A549 (cell line): ENCODE results near the gene PRR14. TPM values are rescaled to one million over a fixed set of nuclear protein-coding genes. Genes with fewer than 3 reads are reported as not detected.
A peak's percentile ranks its signal among the peaks of the same experiment; 100 is the strongest.

Experiments
- ATAC-seq, 2 experiments: fragments of 200-7000 bp in 1 of 2; fragments of >200 bp in 1 of 2; cut with Nextera tagmentation in 1 of 2; cut with Tn5 transposase in 1 of 2; 3 replicates each; pipeline versions ENCODE4 v1.8.0 to v1.9.1; 2018 to 2020; ENCODE audit warnings: mild to moderate bottlenecking in 1 of 2, moderate library complexity in 1 of 2
- CTCF ChIA-PET: fragments of 300-600 bp; sonication (Branson Sonifier 250); formaldehyde crosslinking; extraction: SDS; loops from one replicate; lab custom pipeline; 2021; ENCODE audit warnings: antibody characterized with exemption, inconsistent platforms; lab: Yijun Ruan, JAX
- POLR2A ChIA-PET: fragments of 350-600 bp; formaldehyde crosslinking; extraction: SDS; loops from one replicate; lab custom pipeline; 2021; ENCODE audit warnings: antibody characterized with exemption, inconsistent platforms; lab: Yijun Ruan, JAX
- DNase-seq, 2 experiments: peaks; one replicate each; pipeline versions ENCODE4 v3.0.0 to v3.0.0-alpha.2; 2011 to 2016; ENCODE audit warnings: low read depth in 1 of 2, low spot score in 1 of 2
- FAIRE-seq: peaks from 2 replicates; lab custom pipeline; 2011; peaks lifted over from hg19 to GRCh38; lab: Jason Lieb, UNC
- H3K27ac ChIP-seq, 2 experiments: fragments of >200 bp; sonication (Bioruptor Twin); formaldehyde crosslinking; 3 replicates each; pipeline ENCODE4 v1.5.1; 2016 to 2017
- H3K4me1 ChIP-seq: fragments of >200 bp; sonication (Bioruptor Twin); formaldehyde crosslinking; 3 replicates; pipeline ENCODE4 v1.6.1; 2016
- H3K4me2 ChIP-seq: fragments of >200 bp; sonication (Bioruptor Twin); formaldehyde crosslinking; 3 replicates; pipeline ENCODE4 v1.6.1; 2016
- H3K4me3 ChIP-seq: fragments of >200 bp; sonication (Bioruptor Twin); formaldehyde crosslinking; 3 replicates; pipeline ENCODE4 v1.5.1; 2016
- H3K9me3 ChIP-seq: fragments of >200 bp; sonication (Bioruptor Twin); formaldehyde crosslinking; 3 replicates; pipeline ENCODE4 v1.6.1; 2016
- CHD4 ChIP-seq: fragments of 200-600 bp; sonication (generic); IDR thresholded peaks from 2 replicates; pipeline ENCODE4 v1.6.1; 2016; ENCODE audit warnings: antibody characterized with exemption, mild to moderate bottlenecking, borderline replicate concordance
- EHF ChIP-seq: fragments of 250-450 bp; sonication (Bioruptor Pico); IDR thresholded peaks from 2 replicates; pipeline ENCODE4 v1.5.0; 2020; ENCODE audit warnings: mild to moderate bottlenecking
- ESRRA ChIP-seq: fragments of 150-350 bp; IDR thresholded peaks from 2 replicates; pipeline ENCODE4 v1.6.1; 2014; ENCODE audit warnings: mild to moderate bottlenecking, low read length, borderline replicate concordance
- HDAC2 ChIP-seq: fragments of 200-600 bp; sonication (generic); IDR thresholded peaks from 2 replicates; pipeline ENCODE4 v1.6.1; 2016
- HEYL ChIP-seq: fragments of 250-450 bp; sonication (Bioruptor Pico); IDR thresholded peaks from 2 replicates; pipeline ENCODE4 v1.8.0; 2021; ENCODE audit warnings: mild to moderate bottlenecking, moderate library complexity
- HMGXB4 ChIP-seq: fragments of 250-450 bp; sonication (Bioruptor Pico); IDR thresholded peaks from 2 replicates; pipeline ENCODE4 v1.5.0; 2021; ENCODE audit warnings: mild to moderate bottlenecking, moderate library complexity, borderline replicate concordance
- HOXA7 ChIP-seq: fragments of 250-450 bp; sonication (Bioruptor Pico); IDR thresholded peaks from 2 replicates; pipeline ENCODE4 v1.5.0; 2020; ENCODE audit warnings: mild to moderate bottlenecking, moderate library complexity
- HOXB5 ChIP-seq: fragments of 250-450 bp; sonication (Bioruptor Pico); IDR thresholded peaks from 2 replicates; pipeline ENCODE4 v1.5.0; 2020; ENCODE audit warnings: mild to moderate bottlenecking, moderate library complexity
- KDM1A ChIP-seq: fragments of 200-600 bp; sonication (generic); IDR thresholded peaks from 2 replicates; pipeline ENCODE4 v1.6.1; 2016; ENCODE audit warnings: low read depth, mild to moderate bottlenecking
- NFE2L2 ChIP-seq: fragments of 150-350 bp; conservative IDR thresholded peaks from 2 replicates; pipeline ENCODE4 v1.6.1; 2014; ENCODE audit warnings: low read length
- NR3C1 ChIP-seq: fragments of >200 bp; sonication (Bioruptor Twin); formaldehyde crosslinking; IDR thresholded peaks from 3 replicates; pipeline ENCODE4 v1.6.1; 2017
- PHF8 ChIP-seq: fragments of 200-600 bp; sonication (generic); IDR thresholded peaks from 2 replicates; pipeline ENCODE4 v1.6.1; 2016; ENCODE audit warnings: low read depth, mild to moderate bottlenecking, antibody characterized with exemption, moderate library complexity, borderline replicate concordance
- POLR2A ChIP-seq: IDR thresholded peaks from 2 replicates; pipeline ENCODE4 v1.6.1; 2012; ENCODE audit warnings: mild to moderate bottlenecking, low read length
- POLR2AphosphoS2 ChIP-seq: conservative IDR thresholded peaks from 2 replicates; pipeline ENCODE4 v1.6.1; 2012; ENCODE audit warnings: low read length, improper control_type of control experiment, inconsistent platforms
- RCOR1 ChIP-seq: fragments of 150-350 bp; IDR thresholded peaks from 2 replicates; pipeline ENCODE4 v1.6.1; 2014; ENCODE audit warnings: antibody characterized with exemption, low read length, low read depth
- RFX5 ChIP-seq: fragments of 450-650 bp; IDR thresholded peaks from 2 replicates; pipeline ENCODE4 v1.7.1; 2014; ENCODE audit warnings: antibody characterized with exemption, mild to moderate bottlenecking, moderate library complexity
- TFCP2L1 ChIP-seq: fragments of 250-450 bp; sonication (Bioruptor Pico); IDR thresholded peaks from 2 replicates; pipeline ENCODE4 v1.5.0; 2021; ENCODE audit warnings: mild to moderate bottlenecking
- ZFP36 ChIP-seq: fragments of 450-650 bp; IDR thresholded peaks from 2 replicates; pipeline ENCODE4 v1.6.1; 2014; ENCODE audit warnings: borderline replicate concordance; ENCODE audit not compliant: partially characterized antibody
- WGBS: methylation state at CpG from one replicate; pipeline ENCODE4 v1.1.6; 2017; ENCODE audit errors: missing lambda C conversion rate; 5-methylcytosine and 5-hydroxymethylcytosine counted together
- polyA plus RNA-seq, 4 experiments: library from polyadenylated mRNA; depleted of rRNA in 3 of 4; stranded (reverse); fragments of >200 nt; fragmentation: RNase III in 1 of 4; extraction: RNeasy Plus Mini Kit Qiagen cat#74134 plus additional on column Dnase treatment in 1 of 4; gene quantifications; 2 replicates in 3 of 4; 3 replicates in 1 of 4; pipeline ENCODE4 v1.2.3, GENCODE V29; 2011 to 2017
- TF ChIP-seq, protein P1 (sequence below): fragments of 250-450 bp; sonication (Bioruptor Pico); IDR thresholded peaks from 2 replicates; pipeline ENCODE4 v1.5.0; 2020; ENCODE audit warnings: low read depth, mild to moderate bottlenecking, moderate library complexity
- TF ChIP-seq, protein P2 (sequence below): IDR thresholded peaks from 2 replicates; pipeline ENCODE4 v1.6.1; 2012

PRR14 gene
- polyA plus RNA-seq, 2 of the 4 experiments (the other 2 are of a cell fraction): 6.3 to 18.2 TPM

GRCh38 chr16:30622455-30623032 lies 28.2 kb upstream of the PRR14 start:
- Histone ChIP-seq H3K4me2 (no peak overlapping the region), H3K4me1 (no peaks in the 10 kb centered on the region), H3K9me3 (no peaks in the 10 kb centered on the region), H3K4me3 (no peak overlapping the region), H3K27ac (no peak overlapping the region)
- ChIA-PET CTCF (interaction anchor here (1.9 to 5.6 kb wide), 4 partner anchors 9 to 192 kb away, joined by 4 to 20 read pairs (median 12); partner anchors contain the start of gene DCTPP1), POLR2A (no interaction called here)
- no peak for DNase-seq
- WGBS: 59% methylated on average over 10 of the region's 10 CpGs
- FAIRE-seq: no peak
- ATAC-seq: no peak
- TF ChIP-seq CHD4 (no peak), NR3C1 (no peak), ESRRA (no peak), POLR2A (no peak), EHF (CRISPR knock-in tag) (no peak), HMGXB4 (no peak), ZFP36 (no peak), HDAC2 (no peak), HOXB5 (CRISPR knock-in tag) (no peak), NFE2L2 (no peak), RFX5 (no peak), TFCP2L1 (no peak), RCOR1 (no peak)
- TF ChIP-seq, protein P1, sequence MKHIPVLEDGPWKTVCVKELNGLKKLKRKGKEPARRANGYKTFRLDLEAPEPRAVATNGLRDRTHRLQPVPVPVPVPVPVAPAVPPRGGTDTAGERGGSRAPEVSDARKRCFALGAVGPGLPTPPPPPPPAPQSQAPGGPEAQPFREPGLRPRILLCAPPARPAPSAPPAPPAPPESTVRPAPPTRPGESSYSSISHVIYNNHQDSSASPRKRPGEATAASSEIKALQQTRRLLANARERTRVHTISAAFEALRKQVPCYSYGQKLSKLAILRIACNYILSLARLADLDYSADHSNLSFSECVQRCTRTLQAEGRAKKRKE: no peak

- no peak overlapping the region for H3K27ac ChIP-seq
- CTCF ChIA-PET: interaction anchor here (1.0 to 1.9 kb wide), 4 partner anchors 8 to 66 kb away, joined by 3 to 11 read pairs (median 4); no protein-coding TSS in a partner anchor
Observed at GRCh38 chr16:30623536-30624283, 27.1 kb upstream of the PRR14 start.

GRCh38 chr16:30626236-30626635 lies 24.5 kb upstream of the PRR14 start:
- H3K9me3 ChIP-seq: no peaks in the 10 kb centered on the region
- ATAC-seq: no peak
- no peak overlapping the region for H3K4me3 ChIP-seq
- no peak overlapping the region for H3K27ac ChIP-seq
- FAIRE-seq: no peak
- CTCF ChIA-PET: interaction anchor here (1.1 to 8.3 kb wide), 4 partner anchors 13 to 197 kb away, joined by 6 to 120 read pairs (median 16); partner anchors contain the start of genes DCTPP1 and ZNF689
- 91% methylated on average over 9 of the region's 9 CpGs for WGBS
- POLR2A ChIA-PET: no interaction called here
- H3K4me1 ChIP-seq: no peaks in the 10 kb centered on the region
- H3K4me2 ChIP-seq: no peak overlapping the region
- no peak for DNase-seq
- TF ChIP-seq, protein P2, sequence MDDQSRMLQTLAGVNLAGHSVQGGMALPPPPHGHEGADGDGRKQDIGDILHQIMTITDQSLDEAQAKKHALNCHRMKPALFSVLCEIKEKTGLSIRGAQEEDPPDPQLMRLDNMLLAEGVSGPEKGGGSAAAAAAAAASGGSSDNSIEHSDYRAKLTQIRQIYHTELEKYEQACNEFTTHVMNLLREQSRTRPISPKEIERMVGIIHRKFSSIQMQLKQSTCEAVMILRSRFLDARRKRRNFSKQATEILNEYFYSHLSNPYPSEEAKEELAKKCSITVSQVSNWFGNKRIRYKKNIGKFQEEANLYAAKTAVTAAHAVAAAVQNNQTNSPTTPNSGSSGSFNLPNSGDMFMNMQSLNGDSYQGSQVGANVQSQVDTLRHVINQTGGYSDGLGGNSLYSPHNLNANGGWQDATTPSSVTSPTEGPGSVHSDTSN: no peak
- TF ChIP-seq PHF8 (no peak), CHD4 (no peak), HOXA7 (CRISPR knock-in tag) (no peak), KDM1A (no peak), POLR2AphosphoS2 (no peak)

More at GRCh38 chr16:30623536-30624283, 27.1 kb upstream of the PRR14 start:
- H3K4me1 ChIP-seq: no peaks in the 10 kb centered on the region
- WGBS: 72% methylated on average over 11 of the region's 11 CpGs
- FAIRE-seq (no peak), ATAC-seq (0 out of 6 replicates have a peak, but pooled peaks of 1 of the 2 experiments have one; percentile 30), DNase-seq (no peak)
- H3K9me3 ChIP-seq: no peaks in the 10 kb centered on the region
- TF ChIP-seq HEYL (CRISPR knock-in tag): no peak
- POLR2A ChIA-PET: interaction anchor here (0.6 kb wide), 1 partner anchor 11 kb away, joined by 6 read pairs; no protein-coding TSS in a partner anchor
- H3K4me2 ChIP-seq: no peak overlapping the region
- H3K4me3 ChIP-seq: no peak overlapping the region
